Bronchial epithelial cell (primary cell): ENCODE results near the gene STK32B. TPM values are rescaled to one million over a fixed set of nuclear protein-coding genes. Genes with fewer than 3 reads are reported as not detected.

Experiments
- DNase-seq: peaks from one replicate; pipeline ENCODE4 v3.0.0-alpha.2; 2010; ENCODE audit warnings: low read depth
- FAIRE-seq: peaks from 2 replicates; lab custom pipeline; 2011; peaks lifted over from hg19 to GRCh38; lab: Jason Lieb, UNC
- H3K27me3 ChIP-seq: 2 replicates; pipeline ENCODE4 v1.5.1; 2011; ENCODE audit warnings: low read length; ENCODE audit not compliant: control insufficient read depth, insufficient read depth
- H3K36me3 ChIP-seq: 2 replicates; pipeline ENCODE4 v1.5.1; 2011; ENCODE audit warnings: low read length; ENCODE audit not compliant: control insufficient read depth, insufficient read depth
- H3K4me3 ChIP-seq: 2 replicates; pipeline ENCODE4 v1.5.1; 2011; ENCODE audit warnings: mild to moderate bottlenecking, low read depth, low read length, control low read depth
- total RNA-seq: library from RNA; depleted of rRNA; stranded (reverse); fragments of >200 nt; gene quantifications from 2 replicates; pipeline ENCODE4 v1.2.1, GENCODE V29; 2014
- TF ChIP-seq, protein P1 (sequence below): IDR thresholded peaks from 2 replicates; pipeline ENCODE4 v1.5.1; 2011; ENCODE audit warnings: mild to moderate bottlenecking, moderate library complexity, low read length, control low read depth, inconsistent platforms; ENCODE audit not compliant: insufficient read depth, severe bottlenecking

Gene STK32B
- total RNA-seq, 1 donor from 2014 or later: under 0.01 TPM

DNA sequence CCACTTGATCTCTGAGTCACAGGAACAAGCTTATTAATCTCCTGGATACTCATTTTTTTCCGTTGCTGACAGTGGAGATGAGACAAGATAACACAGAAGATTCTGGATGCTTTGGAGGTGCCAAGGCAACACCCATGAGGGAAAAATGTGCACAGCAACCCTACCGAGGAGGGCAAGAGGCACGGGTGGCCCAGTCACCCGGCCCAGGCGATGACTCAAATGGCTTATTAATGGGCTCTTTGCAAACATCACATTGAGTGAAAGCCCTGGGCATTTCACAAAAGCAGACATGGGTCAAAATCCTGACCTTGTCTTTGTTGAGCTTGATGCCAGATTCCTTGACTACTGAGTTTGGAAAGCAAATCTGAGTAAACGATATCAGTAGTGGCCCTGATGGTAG is 315.1 kb downstream of the STK32B start:
- Histone ChIP-seq H3K4me3 (no peak overlapping the region), H3K36me3 (no peaks in the 10 kb centered on the region), H3K27me3 (no peaks in the 10 kb centered on the region)
- FAIRE-seq (peak; percentile 32), DNase-seq (peak; percentile 42)
- TF ChIP-seq, protein P1, sequence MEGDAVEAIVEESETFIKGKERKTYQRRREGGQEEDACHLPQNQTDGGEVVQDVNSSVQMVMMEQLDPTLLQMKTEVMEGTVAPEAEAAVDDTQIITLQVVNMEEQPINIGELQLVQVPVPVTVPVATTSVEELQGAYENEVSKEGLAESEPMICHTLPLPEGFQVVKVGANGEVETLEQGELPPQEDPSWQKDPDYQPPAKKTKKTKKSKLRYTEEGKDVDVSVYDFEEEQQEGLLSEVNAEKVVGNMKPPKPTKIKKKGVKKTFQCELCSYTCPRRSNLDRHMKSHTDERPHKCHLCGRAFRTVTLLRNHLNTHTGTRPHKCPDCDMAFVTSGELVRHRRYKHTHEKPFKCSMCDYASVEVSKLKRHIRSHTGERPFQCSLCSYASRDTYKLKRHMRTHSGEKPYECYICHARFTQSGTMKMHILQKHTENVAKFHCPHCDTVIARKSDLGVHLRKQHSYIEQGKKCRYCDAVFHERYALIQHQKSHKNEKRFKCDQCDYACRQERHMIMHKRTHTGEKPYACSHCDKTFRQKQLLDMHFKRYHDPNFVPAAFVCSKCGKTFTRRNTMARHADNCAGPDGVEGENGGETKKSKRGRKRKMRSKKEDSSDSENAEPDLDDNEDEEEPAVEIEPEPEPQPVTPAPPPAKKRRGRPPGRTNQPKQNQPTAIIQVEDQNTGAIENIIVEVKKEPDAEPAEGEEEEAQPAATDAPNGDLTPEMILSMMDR: no peak

DNA sequence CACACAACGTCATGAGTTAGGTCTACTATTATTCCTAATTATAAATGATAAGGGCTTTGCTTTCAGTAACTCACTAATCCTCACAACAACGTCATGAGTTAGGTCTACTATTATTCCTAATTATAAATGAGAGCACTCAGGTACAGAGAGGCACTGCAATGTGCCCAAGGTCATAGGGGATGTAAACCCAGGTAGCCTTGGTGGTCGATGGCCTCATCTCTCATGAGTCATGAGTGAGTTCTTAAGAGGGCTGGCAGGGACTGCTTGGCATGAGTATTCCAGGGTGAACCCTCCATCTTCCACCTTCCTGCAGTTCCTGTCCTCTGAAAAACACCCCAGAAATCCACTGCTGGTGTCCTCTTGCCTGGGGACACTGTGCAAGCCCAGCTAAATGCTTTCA is 317.1 kb downstream of the STK32B start:
- FAIRE-seq: no peak
- TF ChIP-seq, protein P1: no peak
- DNase-seq: no peak
- no peaks in the 10 kb centered on the region for H3K27me3 ChIP-seq
- no peak overlapping the region for H3K4me3 ChIP-seq
- H3K36me3 ChIP-seq: no peaks in the 10 kb centered on the region

- TF ChIP-seq, protein P1: no peak
- no peaks in the 10 kb centered on the region for H3K36me3 ChIP-seq
- no peaks in the 10 kb centered on the region for H3K27me3 ChIP-seq
- peak; percentile 90 for DNase-seq
- FAIRE-seq: no peak
- no peak overlapping the region for H3K4me3 ChIP-seq
Observed at GRCh38 chr4:5370286-5370685, 319.0 kb downstream of the STK32B start.

GRCh38 chr4:5371415-5372190 is 320.3 kb downstream of the STK32B start:
- DNase-seq (no peak), FAIRE-seq (peak; percentile 75)
- no peak overlapping the region for H3K4me3 ChIP-seq
- no peaks in the 10 kb centered on the region for H3K27me3 ChIP-seq
- TF ChIP-seq, protein P1: no peak
- no peaks in the 10 kb centered on the region for H3K36me3 ChIP-seq

DNA sequence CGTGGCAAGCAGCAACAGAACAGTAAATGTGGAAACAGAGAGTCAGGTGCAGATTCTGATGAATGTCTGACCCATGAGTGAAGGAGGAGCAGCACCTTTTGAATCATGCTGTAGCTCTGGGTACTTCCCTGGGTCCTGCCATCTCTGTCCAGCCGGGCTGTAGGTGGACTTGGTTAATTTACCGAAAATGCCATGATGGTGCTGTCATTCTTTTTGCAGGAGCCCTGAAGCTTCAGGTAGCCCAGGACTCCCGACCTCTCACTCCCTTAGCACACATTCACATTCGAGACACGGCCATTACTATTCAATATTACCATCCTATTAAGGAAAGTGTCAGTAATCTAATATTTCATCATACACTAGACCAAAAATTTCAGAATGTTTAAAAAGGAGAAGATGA is 320.9 kb downstream of the STK32B start:
- H3K36me3 ChIP-seq: no peaks in the 10 kb centered on the region
- FAIRE-seq: no peak
- H3K4me3 ChIP-seq: no peak overlapping the region
- DNase-seq: no peak
- no peaks in the 10 kb centered on the region for H3K27me3 ChIP-seq
- TF ChIP-seq, protein P1: no peak

DNA sequence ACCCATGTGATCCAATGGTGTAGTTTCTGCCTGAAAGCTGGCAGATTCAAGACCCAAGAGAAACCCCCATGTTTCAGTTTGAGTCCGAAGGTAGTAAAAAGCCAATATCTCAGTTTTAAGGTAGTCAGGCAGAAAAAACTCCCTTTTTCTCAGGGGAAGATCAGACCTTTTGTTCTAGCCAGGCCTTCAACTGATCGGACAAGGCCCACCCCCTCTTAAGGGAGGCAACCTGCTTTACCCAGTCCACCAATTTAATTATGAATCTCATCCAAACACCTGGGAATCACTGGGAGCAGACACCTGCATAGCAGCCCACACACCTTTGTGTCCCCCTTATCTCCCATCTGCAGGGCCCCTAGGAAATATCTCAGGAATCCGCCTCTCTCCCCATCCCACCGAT is 322.0 kb downstream of the STK32B start:
- H3K27me3 ChIP-seq: no peaks in the 10 kb centered on the region
- no peaks in the 10 kb centered on the region for H3K36me3 ChIP-seq
- FAIRE-seq (no peak), DNase-seq (no peak)
- no peak overlapping the region for H3K4me3 ChIP-seq
- TF ChIP-seq, protein P1: no peak
